HCT116 (cell line): ENCODE results near the gene ANKRD13D.

Experiments
- CTCF ChIP-seq, 3 experiments: fragments of 200-600 bp in 1 of 3; sonication (generic) in 1 of 3; IDR thresholded peaks in 2 of 3; conservative IDR thresholded peaks in 1 of 3; 2 replicates each; pipeline ENCODE4 v1.5.1; 2012 to 2017; ENCODE audit warnings: low read depth in 2 of 3, low read length in 2 of 3, antibody characterized with exemption in 1 of 3, borderline replicate concordance in 1 of 3, control low read depth in 1 of 3, mild to moderate bottlenecking in 1 of 3, mixed read lengths in 1 of 3, mixed run types in 1 of 3, moderate library complexity in 1 of 3; ENCODE audit not compliant: insufficient read depth in 1 of 3
- EZH2 ChIP-seq: fragments of 200-600 bp; sonication (generic); IDR thresholded peaks from 2 replicates; pipeline ENCODE4 v1.6.1; 2017; ENCODE audit warnings: antibody characterized with exemption, mixed run types
- POLR2AphosphoS5 ChIP-seq: IDR thresholded peaks from 2 replicates; pipeline ENCODE4 v1.6.1; 2011; ENCODE audit warnings: mild to moderate bottlenecking, low read depth, low read length, moderate library complexity
- RAD21 ChIP-seq: IDR thresholded peaks from 2 replicates; pipeline ENCODE4 v1.6.1; 2012; ENCODE audit warnings: low read depth, mild to moderate bottlenecking
- SIN3A ChIP-seq: IDR thresholded peaks from 2 replicates; pipeline ENCODE4 v1.6.1; 2012; ENCODE audit warnings: low read depth
- YY1 ChIP-seq: IDR thresholded peaks from 2 replicates; pipeline ENCODE4 v1.6.1; 2011; ENCODE audit warnings: low read length, low read depth, moderate library complexity, mild to moderate bottlenecking; ENCODE audit not compliant: insufficient replicate concordance; ENCODE audit errors: extremely low read depth
- ZBTB33 ChIP-seq: IDR thresholded peaks from 2 replicates; pipeline ENCODE4 v1.6.1; 2011; ENCODE audit warnings: mild to moderate bottlenecking, low read length, moderate library complexity; ENCODE audit not compliant: insufficient replicate concordance; ENCODE audit errors: extremely low read depth

- TF ChIP-seq EZH2, result no peak
- no peak for TF ChIP-seq YY1
- TF ChIP-seq RAD21, result no peak
- TF ChIP-seq ZBTB33, result no peak
- no peak for TF ChIP-seq CTCF (IDR thresholded peaks at IDR 0.05 in 2 of 3, conservative IDR thresholded peaks at IDR 0.05 in 1 of 3; ENCODE audit: borderline replicate concordance in 1 of 3, insufficient read depth in 1 of 3, low read depth in 2 of 3, low read length in 2 of 3)
- TF ChIP-seq POLR2AphosphoS5, result no peak
- TF ChIP-seq SIN3A, result no peak
These were observed 15.5 kb downstream of the ANKRD13D start for GRCh38 chr11:67304511-67305113.
